Measurements from ENCODE around the gene PDZD2. TPM values are rescaled to one million over a fixed set of nuclear protein-coding genes. Genes with fewer than 3 reads are reported as not detected.

Gene PDZD2
- polyA plus RNA-seq, 3 donors = 0.10 TPM; not detected in 2

DNA sequence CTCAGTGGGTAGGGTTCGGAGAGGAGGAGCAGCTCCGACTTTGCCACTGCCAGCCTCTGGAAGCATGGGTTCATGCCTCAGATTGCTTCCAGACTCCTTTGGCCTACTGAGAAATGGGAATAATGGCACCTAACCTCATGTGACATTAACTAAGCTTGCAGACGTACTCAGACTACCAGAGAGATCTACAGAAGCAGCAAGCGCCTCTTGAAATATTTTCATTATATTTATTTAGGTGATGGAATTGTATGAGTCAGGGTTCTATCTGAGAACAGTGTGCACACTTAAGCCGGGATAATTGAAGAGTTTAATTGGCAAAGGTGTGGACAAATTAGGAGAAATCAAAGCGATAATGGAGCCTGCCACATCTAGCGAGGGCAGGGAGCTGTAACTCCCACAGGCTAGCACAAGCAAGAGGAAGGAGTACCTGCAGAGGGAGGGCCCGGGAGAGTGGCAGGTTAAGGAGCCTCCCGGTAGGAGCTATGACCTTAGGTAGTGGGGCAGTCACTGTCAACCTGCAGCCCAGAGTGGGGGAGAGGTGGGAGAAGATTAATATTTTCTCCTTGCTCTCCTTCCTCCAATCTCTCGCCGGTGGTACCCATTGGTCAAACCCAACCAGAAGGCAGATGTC lies 12.2 kb upstream of the PDZD2 start:
- Mint-ChIP-seq H3K36me3 (no peaks in the 10 kb centered on the region), H3K4me1 (no peaks in the 10 kb centered on the region), H3K27ac (no peak overlapping the region), H3K4me3 (no peak overlapping the region), H3K27me3 (ENCODE audit: low read depth in 3 of 3) (peaks cover 0 to 8% (median 2%) of the 10 kb centered on the region in 3 donors), H3K9me3 (peaks cover 0 to 2% (median 0%) of the 10 kb centered on the region in 7 donors)
- H4K20me1 ChIP-seq (ENCODE audit: insufficient read depth, low read length) = no peaks in the 10 kb centered on the region
- 94% methylated on average over 6 of the region's 11 CpGs for WGBS (ENCODE audit: insufficient coverage)
- H3K4me3 ChIP-seq (replicated peaks in 1 of 3; ENCODE audit: low read depth in 2 of 3, low read length in 3 of 3) = no peak overlapping the region
- H3K9ac ChIP-seq (ENCODE audit: insufficient read depth, low read length, poor library complexity, severe bottlenecking) = no peak overlapping the region
- H2AFZ ChIP-seq (ENCODE audit: insufficient read depth, low read depth, low read length, poor library complexity, severe bottlenecking) = no peak overlapping the region
- no peak overlapping the region for H3K27ac ChIP-seq (ENCODE audit: low read depth in 1 of 2, low read length in 2 of 2)
- no peaks in the 10 kb centered on the region for H3K79me2 ChIP-seq (ENCODE audit: insufficient read depth, low read length)
- TF ChIP-seq CTCF (IDR thresholded peaks at IDR 0.05) = no peak
- H3K36me3 ChIP-seq (replicated peaks in 1 of 2; ENCODE audit: control insufficient read depth in 1 of 2, insufficient read depth in 2 of 2, low read length in 2 of 2) = no peaks in the 10 kb centered on the region
- H3K27me3 ChIP-seq (ENCODE audit: control insufficient read depth in 2 of 2, insufficient read depth in 2 of 2, low read length in 2 of 2) = no peaks in the 10 kb centered on the region
- no peaks in the 10 kb centered on the region for H3K9me3 ChIP-seq (replicated peaks in 1 of 2; ENCODE audit: control insufficient read depth in 1 of 2, insufficient read depth in 1 of 2, low read length in 2 of 2)
- no peak for DNase-seq
- no peak overlapping the region for H3K4me2 ChIP-seq (replicated peaks; ENCODE audit: extremely low read depth, low read length, poor library complexity, severe bottlenecking)
- intact Hi-C loops (cut with micrococcal nuclease) = no loop called here
- no peaks in the 10 kb centered on the region for H3K4me1 ChIP-seq (ENCODE audit: control insufficient read depth in 1 of 2, insufficient read depth in 2 of 2, low read length in 2 of 2)

GRCh38 chr5:31630931-31631330 lies 8.0 kb upstream of the PDZD2 start:
- Histone ChIP-seq H3K27me3 (ENCODE audit: control insufficient read depth in 2 of 2, insufficient read depth in 2 of 2, low read length in 2 of 2) (no peaks in the 10 kb centered on the region), H2AFZ (ENCODE audit: insufficient read depth, low read depth, low read length, poor library complexity, severe bottlenecking) (no peak overlapping the region), H3K27ac (ENCODE audit: low read depth in 1 of 2, low read length in 2 of 2) (no peak overlapping the region), H3K4me1 (ENCODE audit: control insufficient read depth in 1 of 2, insufficient read depth in 2 of 2, low read length in 2 of 2) (no peaks in the 10 kb centered on the region), H3K4me3 (replicated peaks in 1 of 3; ENCODE audit: low read depth in 2 of 3, low read length in 3 of 3) (no peak overlapping the region), H4K20me1 (ENCODE audit: insufficient read depth, low read length) (no peaks in the 10 kb centered on the region), H3K9me3 (replicated peaks in 1 of 2; ENCODE audit: control insufficient read depth in 1 of 2, insufficient read depth in 1 of 2, low read length in 2 of 2) (no peaks in the 10 kb centered on the region), H3K36me3 (replicated peaks in 1 of 2; ENCODE audit: control insufficient read depth in 1 of 2, insufficient read depth in 2 of 2, low read length in 2 of 2) (no peaks in the 10 kb centered on the region), H3K79me2 (ENCODE audit: insufficient read depth, low read length) (no peaks in the 10 kb centered on the region), H3K4me2 (replicated peaks; ENCODE audit: extremely low read depth, low read length, poor library complexity, severe bottlenecking) (no peak overlapping the region), H3K9ac (ENCODE audit: insufficient read depth, low read length, poor library complexity, severe bottlenecking) (no peak overlapping the region)
- no peak for TF ChIP-seq CTCF (IDR thresholded peaks at IDR 0.05)
- Mint-ChIP-seq H3K27ac (no peak overlapping the region), H3K36me3 (no peaks in the 10 kb centered on the region), H3K4me3 (no peak overlapping the region), H3K9me3 (no peaks in the 10 kb centered on the region), H3K27me3 (ENCODE audit: low read depth in 3 of 3) (peaks cover 1 to 8% (median 3%) of the 10 kb centered on the region in 3 donors), H3K4me1 (no peaks in the 10 kb centered on the region)
- no peak for DNase-seq
- intact Hi-C loops (cut with micrococcal nuclease) = no loop called here
- 96% methylated on average over 6 of the region's 7 CpGs for WGBS (ENCODE audit: insufficient coverage)

Measured in CD14-positive monocyte (primary cell).